ENCODE data around the gene CYP27C1. TPM values are rescaled to one million over a fixed set of nuclear protein-coding genes. Genes with fewer than 3 reads are reported as not detected.

CYP27C1 gene
- total and polyA plus RNA-seq, 4 donors: 0.02 to 0.14 (median 0.07) TPM

GRCh38 chr2:127146071-127146725 lies 73.9 kb downstream of the CYP27C1 start:
- Histone ChIP-seq H3K4me1 (ENCODE audit: control insufficient read depth in 4 of 4, insufficient read depth in 4 of 4, low read length in 3 of 4) (no peaks in the 10 kb centered on the region), H3K27me3 (ENCODE audit: control insufficient read depth in 4 of 4, insufficient read depth in 4 of 4, low read length in 3 of 4) (no peaks in the 10 kb centered on the region), H3K27ac (ENCODE audit: low read depth in 1 of 2, low read length in 2 of 2) (no peak overlapping the region), H3K9ac (ENCODE audit: low read depth in 1 of 2, low read length in 2 of 2) (no peak overlapping the region), H3K36me3 (ENCODE audit: control insufficient read depth in 4 of 4, insufficient read depth in 3 of 4, low read depth in 1 of 4, low read length in 3 of 4) (no peaks in the 10 kb centered on the region), H3K4me3 (ENCODE audit: low read depth in 1 of 3, low read length in 3 of 3) (no peak overlapping the region), H3K9me3 (ENCODE audit: control insufficient read depth in 4 of 4, low read length in 3 of 4) (peaks cover 0 to 2% (median 0%) of the 10 kb centered on the region in 4 donors)
- no peak for DNase-seq (ENCODE audit: low spot score)
- 96% methylated on average over 18 of the region's 18 CpGs for WGBS
- no peak for TF ChIP-seq ATF3 (IDR thresholded peaks at IDR 0.05)
- TF ChIP-seq JUND (IDR thresholded peaks at IDR 0.05): no peak
- TF ChIP-seq NR2F2 (IDR thresholded peaks at IDR 0.05): no peak
- no peak for TF ChIP-seq TAF1 (conservative IDR thresholded peaks at IDR 0.05)
- no peak for TF ChIP-seq EGR1 (IDR thresholded peaks at IDR 0.05; ENCODE audit: low read depth in 2 of 2)
- TF ChIP-seq SP1 (IDR thresholded peaks at IDR 0.05): no peak
- no peak for TF ChIP-seq HNF4G (IDR thresholded peaks at IDR 0.05)
- TF ChIP-seq REST (IDR thresholded peaks at IDR 0.05): no peak

GRCh38 chr2:127145280-127145895 lies 74.7 kb downstream of the CYP27C1 start:
- Histone ChIP-seq H3K36me3 (ENCODE audit: control insufficient read depth in 4 of 4, insufficient read depth in 3 of 4, low read depth in 1 of 4, low read length in 3 of 4) (no peaks in the 10 kb centered on the region), H3K4me1 (ENCODE audit: control insufficient read depth in 4 of 4, insufficient read depth in 4 of 4, low read length in 3 of 4) (no peaks in the 10 kb centered on the region), H3K27me3 (ENCODE audit: control insufficient read depth in 4 of 4, insufficient read depth in 4 of 4, low read length in 3 of 4) (no peaks in the 10 kb centered on the region), H3K9ac (ENCODE audit: low read depth in 1 of 2, low read length in 2 of 2) (no peak overlapping the region), H3K4me3 (ENCODE audit: low read depth in 1 of 3, low read length in 3 of 3) (no peak overlapping the region), H3K27ac (ENCODE audit: low read depth in 1 of 2, low read length in 2 of 2) (no peak overlapping the region), H3K9me3 (ENCODE audit: control insufficient read depth in 4 of 4, low read length in 3 of 4) (no peaks in the 10 kb centered on the region)
- 83% methylated on average over 1 of the region's 1 CpG for WGBS
- no peak for DNase-seq (ENCODE audit: low spot score)
- TF ChIP-seq JUND (IDR thresholded peaks at IDR 0.05): no peak
- no peak for TF ChIP-seq GABPA (IDR thresholded peaks at IDR 0.05 in 1 of 2, conservative IDR thresholded peaks at IDR 0.05 in 1 of 2)
- TF ChIP-seq YY1 (IDR thresholded peaks at IDR 0.05): no peak
- no peak for TF ChIP-seq REST (IDR thresholded peaks at IDR 0.05)
- no peak for TF ChIP-seq RAD21 (IDR thresholded peaks at IDR 0.05)
- TF ChIP-seq SP1 (IDR thresholded peaks at IDR 0.05): no peak
- no peak for TF ChIP-seq MAX (IDR thresholded peaks at IDR 0.05)
- TF ChIP-seq ATF3 (IDR thresholded peaks at IDR 0.05): no peak
- TF ChIP-seq RXRA (IDR thresholded peaks at IDR 0.05): no peak
- no peak for TF ChIP-seq TAF1 (conservative IDR thresholded peaks at IDR 0.05)
- TF ChIP-seq FOXA1 (IDR thresholded peaks at IDR 0.05): no peak
- no peak for TF ChIP-seq HNF4G (IDR thresholded peaks at IDR 0.05)
- no peak for TF ChIP-seq ZBTB33 (IDR thresholded peaks at IDR 0.05)
- no peak for TF ChIP-seq EGR1 (IDR thresholded peaks at IDR 0.05; ENCODE audit: low read depth in 2 of 2)
- no peak for TF ChIP-seq HNF4A (conservative IDR thresholded peaks at IDR 0.05)
- no peak for TF ChIP-seq FOXA2 (IDR thresholded peaks at IDR 0.05)
- TF ChIP-seq NR2F2 (IDR thresholded peaks at IDR 0.05): no peak

Measured in liver (tissue), 9 donors.